Caki2 (cell line): Measurements from ENCODE around the gene ARID1B. TPM values are rescaled to one million over a fixed set of nuclear protein-coding genes. Genes with fewer than 3 reads are reported as not detected.

ENCODE experiments used
- DNase-seq: peaks from one replicate; pipeline ENCODE4 v3.0.0-alpha.2; 2015; ENCODE audit warnings: low read depth
- in situ Hi-C: cut with HindIII; loops from 2 replicates; pipeline ENCODE4 v1.10.0; 2016; ENCODE audit warnings: low sequenced_read_pairs, low pct_unique_long_range_greater_than_20kb, mixed read lengths
- total RNA-seq: library from RNA; depleted of rRNA; stranded (reverse); fragments of >200 nt; shearing (Covaris generic); gene quantifications from 2 replicates; pipeline ENCODE4 v1.2.3, GENCODE V29; 2014; ENCODE audit warnings: low replicate concordance

ARID1B gene
- total RNA-seq, 1 experiment from 2014 or later: 6.9 TPM

GRCh38 chr6:156955494-156956183 is 178.5 kb downstream of the ARID1B start:
- no peak for DNase-seq
- in situ Hi-C loops: no loop called here

GRCh38 chr6:156956286-156956685 is 179.1 kb downstream of the ARID1B start:
- in situ Hi-C loops: no loop called here
- no peak for DNase-seq

GRCh38 chr6:156957931-156958547 is 180.9 kb downstream of the ARID1B start:
- no peak for DNase-seq
- in situ Hi-C loops: no loop called here

GRCh38 chr6:156960525-156960924 is 183.3 kb downstream of the ARID1B start:
- no peak for DNase-seq
- in situ Hi-C loops: no loop called here

- no peak for DNase-seq
- in situ Hi-C loops: no loop called here
Measured at GRCh38 chr6:156961282-156961892, 184.2 kb downstream of the ARID1B start.

GRCh38 chr6:156963712-156964700 is 186.8 kb downstream of the ARID1B start:
- no peak for DNase-seq
- in situ Hi-C loops: no loop called here

GRCh38 chr6:156967852-156968251 is 190.7 kb downstream of the ARID1B start:
- in situ Hi-C loops: no loop called here
- DNase-seq: no peak

GRCh38 chr6:156969233-156969632 is 192.1 kb downstream of the ARID1B start:
- DNase-seq: no peak
- in situ Hi-C loops: no loop called here

GRCh38 chr6:156970595-156971112 is 193.5 kb downstream of the ARID1B start:
- DNase-seq: no peak
- in situ Hi-C loops: no loop called here

GRCh38 chr6:156971153-156971885 is 194.1 kb downstream of the ARID1B start:
- in situ Hi-C loops: no loop called here

GRCh38 chr6:156972145-156972544 is 195.0 kb downstream of the ARID1B start:
- DNase-seq: no peak
- in situ Hi-C loops: no loop called here

More at GRCh38 chr6:156971153-156971885, 194.1 kb downstream of the ARID1B start:
- no peak for DNase-seq

GRCh38 chr6:156974830-156975261 is 197.7 kb downstream of the ARID1B start:
- DNase-seq: no peak
- in situ Hi-C loops: no loop called here

- no peak for DNase-seq
- in situ Hi-C loops: no loop called here
Measured at GRCh38 chr6:156975414-156975813, 198.2 kb downstream of the ARID1B start.

GRCh38 chr6:156976216-156977127 is 199.3 kb downstream of the ARID1B start:
- DNase-seq: no peak
- in situ Hi-C loops: no loop called here

- no peak for DNase-seq
- in situ Hi-C loops: no loop called here
Measured at GRCh38 chr6:156977527-156978291, 200.5 kb downstream of the ARID1B start.

- DNase-seq: no peak
- in situ Hi-C loops: no loop called here
Measured at GRCh38 chr6:156978948-156979347, 201.8 kb downstream of the ARID1B start.
